Measurements from ENCODE around the gene YIPF2.
A peak's percentile ranks its signal among the peaks of the same experiment; 100 is the strongest.

YIPF2 gene

GRCh38 chr19:10966809-10967208, 38.4 kb upstream of the YIPF2 start:
- H3K4me3 ChIP-seq (ENCODE audit: low read depth in 1 of 2, low read length in 2 of 2), result no peak overlapping the region
- no peak overlapping the region for H3K9ac ChIP-seq (ENCODE audit: low read depth, low read length)
- H4K20me1 ChIP-seq (ENCODE audit: insufficient read depth, low read length), result peaks cover 80% of the 10 kb centered on the region
- H3K27ac ChIP-seq (ENCODE audit: low read length), result no peak overlapping the region
- H3K4me1 ChIP-seq (ENCODE audit: insufficient read depth, low read length), result peaks cover 47% of the 10 kb centered on the region
- peaks cover 12% of the 10 kb centered on the region for H3K36me3 ChIP-seq (ENCODE audit: insufficient read depth, low read length)
- H2AFZ ChIP-seq (ENCODE audit: low read depth, low read length), result no peak overlapping the region
- no peaks in the 10 kb centered on the region for H3K9me3 ChIP-seq (ENCODE audit: insufficient read depth, low read length, severe bottlenecking)
- H3K79me2 ChIP-seq (ENCODE audit: insufficient read depth, low read length), result peaks cover 99% of the 10 kb centered on the region
- no peaks in the 10 kb centered on the region for H3K27me3 ChIP-seq (ENCODE audit: insufficient read depth, low read length, poor library complexity)
- DNase-seq (no peak), ATAC-seq (ENCODE audit: insufficient read depth, low read depth) (no peak)
- H3K4me2 ChIP-seq (ENCODE audit: insufficient read depth, low read length), result no peak overlapping the region
- TF ChIP-seq CTCF (IDR thresholded peaks at IDR 0.05; ENCODE audit: borderline replicate concordance, extremely low read depth, low read length, poor library complexity, severe bottlenecking) (no peak), EZH2 (IDR thresholded peaks at IDR 0.05; ENCODE audit: borderline replicate concordance, low read depth, low read length, severe bottlenecking) (no peak)

- TF ChIP-seq CTCF (IDR thresholded peaks at IDR 0.05; ENCODE audit: borderline replicate concordance, extremely low read depth, low read length, poor library complexity, severe bottlenecking) (no peak), EZH2 (IDR thresholded peaks at IDR 0.05; ENCODE audit: borderline replicate concordance, low read depth, low read length, severe bottlenecking) (no peak)
- Histone ChIP-seq H3K27me3 (ENCODE audit: insufficient read depth, low read length, poor library complexity) (no peaks in the 10 kb centered on the region), H3K4me1 (ENCODE audit: insufficient read depth, low read length) (peaks cover 47% of the 10 kb centered on the region), H3K4me2 (ENCODE audit: insufficient read depth, low read length) (peak overlapping the region; percentile 35; the same call in 1 of the 2 replicates), H2AFZ (ENCODE audit: low read depth, low read length) (no peak overlapping the region), H3K4me3 (ENCODE audit: low read depth in 1 of 2, low read length in 2 of 2) (no peak overlapping the region), H3K36me3 (ENCODE audit: insufficient read depth, low read length) (peaks cover 7% of the 10 kb centered on the region; the same call in 1 of the 2 replicates), H4K20me1 (ENCODE audit: insufficient read depth, low read length) (peaks cover 68% of the 10 kb centered on the region), H3K9me3 (ENCODE audit: insufficient read depth, low read length, severe bottlenecking) (no peaks in the 10 kb centered on the region), H3K9ac (ENCODE audit: low read depth, low read length) (no peak overlapping the region), H3K27ac (ENCODE audit: low read length) (no peak overlapping the region), H3K79me2 (ENCODE audit: insufficient read depth, low read length) (peaks cover 94% of the 10 kb centered on the region)
- DNase-seq (no peak), ATAC-seq (ENCODE audit: insufficient read depth, low read depth) (no peak)
Measured at GRCh38 chr19:10965398-10965797, 37.0 kb upstream of the YIPF2 start.

- DNase-seq (no peak), ATAC-seq (ENCODE audit: insufficient read depth, low read depth) (no peak)
- H3K79me2 ChIP-seq (ENCODE audit: insufficient read depth, low read length), result peaks cover 94% of the 10 kb centered on the region
- H3K9ac ChIP-seq (ENCODE audit: low read depth, low read length), result no peak overlapping the region
- no peak overlapping the region for H3K4me3 ChIP-seq (ENCODE audit: low read depth in 1 of 2, low read length in 2 of 2)
- H4K20me1 ChIP-seq (ENCODE audit: insufficient read depth, low read length), result peaks cover 63% of the 10 kb centered on the region
- H3K9me3 ChIP-seq (ENCODE audit: insufficient read depth, low read length, severe bottlenecking), result no peaks in the 10 kb centered on the region
- H3K27me3 ChIP-seq (ENCODE audit: insufficient read depth, low read length, poor library complexity), result no peaks in the 10 kb centered on the region
- TF ChIP-seq EZH2 (IDR thresholded peaks at IDR 0.05; ENCODE audit: borderline replicate concordance, low read depth, low read length, severe bottlenecking) (no peak), CTCF (IDR thresholded peaks at IDR 0.05; ENCODE audit: borderline replicate concordance, extremely low read depth, low read length, poor library complexity, severe bottlenecking) (peak; percentile 29)
- peak overlapping the region; percentile 4; the same call in 1 of the 2 replicates for H3K27ac ChIP-seq (ENCODE audit: low read length)
- H3K36me3 ChIP-seq (ENCODE audit: insufficient read depth, low read length), result peaks cover 7% of the 10 kb centered on the region; the same call in 1 of the 2 replicates
- no peak overlapping the region for H2AFZ ChIP-seq (ENCODE audit: low read depth, low read length)
- H3K4me1 ChIP-seq (ENCODE audit: insufficient read depth, low read length), result peaks cover 49% of the 10 kb centered on the region
- peak overlapping the region; percentile 35; the same call in 1 of the 2 replicates for H3K4me2 ChIP-seq (ENCODE audit: insufficient read depth, low read length)
Measured at GRCh38 chr19:10964903-10965302, 36.5 kb upstream of the YIPF2 start.
